Natural killer cell (primary cell): ENCODE results near the gene PPFIBP2. TPM values are rescaled to one million over a fixed set of nuclear protein-coding genes. Genes with fewer than 3 reads are reported as not detected.

Experiments
- ATAC-seq, 3 donors: fragments of 150-1000 bp in 2 of 3; fragments of 200-7000 bp in 1 of 3; cut with Tn5 transposase; 1 replicate in 1 of 3; 2 replicates in 2 of 3; pipeline ENCODE4 v1.10.0; 2021; ENCODE audit warnings: mild to moderate bottlenecking in 2 of 3, moderate library complexity in 2 of 3
- DNase-seq, 2 donors: peaks; one replicate each; pipeline versions ENCODE4 v3.0.0 to v3.0.0-alpha.2; 2013 to 2021; ENCODE audit warnings: mixed read lengths in 1 of 2
- H3K27ac ChIP-seq: one replicate; pipeline ENCODE4 v1.5.1; 2013; ENCODE audit warnings: mild to moderate bottlenecking, low read length
- H3K27me3 ChIP-seq: one replicate; pipeline ENCODE4 v1.6.1; 2013; ENCODE audit warnings: low read length; ENCODE audit not compliant: control insufficient read depth, insufficient read depth
- H3K36me3 ChIP-seq: one replicate; pipeline ENCODE4 v1.6.1; 2013; ENCODE audit warnings: low read length; ENCODE audit not compliant: control insufficient read depth, insufficient read depth
- H3K4me1 ChIP-seq: one replicate; pipeline ENCODE4 v1.6.1; 2013; ENCODE audit warnings: low read length; ENCODE audit not compliant: control insufficient read depth, insufficient read depth
- H3K4me3 ChIP-seq: one replicate; pipeline ENCODE4 v1.5.1; 2013; ENCODE audit warnings: low read length
- H3K9me3 ChIP-seq: one replicate; pipeline ENCODE4 v1.6.1; 2013; ENCODE audit warnings: low read length; ENCODE audit not compliant: control insufficient read depth, insufficient read depth
- H3K27ac Mint-ChIP-seq, 2 donors: one replicate each; pipeline ENCODE4 v1.8.0; 2022; ENCODE audit warnings: mild to moderate bottlenecking in 2 of 2, mixed read lengths in 2 of 2, moderate library complexity in 1 of 2
- H3K27me3 Mint-ChIP-seq, 2 donors: one replicate each; pipeline ENCODE4 v1.8.0; 2022; ENCODE audit warnings: low read depth in 2 of 2, mixed read lengths in 2 of 2
- H3K36me3 Mint-ChIP-seq: one replicate; pipeline ENCODE4 v1.8.0; 2022; ENCODE audit warnings: mixed read lengths
- H3K4me1 Mint-ChIP-seq, 2 donors: one replicate each; pipeline ENCODE4 v1.8.0; 2022; ENCODE audit warnings: mixed read lengths in 2 of 2
- H3K4me3 Mint-ChIP-seq: one replicate; pipeline ENCODE4 v1.8.0; 2022; ENCODE audit warnings: mild to moderate bottlenecking, moderate library complexity, mixed read lengths
- H3K9me3 Mint-ChIP-seq, 2 donors: one replicate each; pipeline ENCODE4 v1.8.0; 2022; ENCODE audit warnings: mixed read lengths in 2 of 2
- CTCF ChIP-seq: fragments of 200-600 bp; IDR thresholded peaks from one replicate; pipeline ENCODE4 v1.8.0; 2022; ENCODE audit warnings: antibody characterized with exemption
- WGBS: methylation state at CpG from one replicate; pipeline ENCODE4 v1.1.7; 2013; ENCODE audit warnings: missing lambda C conversion rate; ENCODE audit not compliant: insufficient coverage; 5-methylcytosine and 5-hydroxymethylcytosine counted together
- intact Hi-C: fragments of 100-400 bp; cut with micrococcal nuclease; formaldehyde crosslinking; loops from one replicate; pipeline ENCODE4 v1.14.2; 2022
- total RNA-seq, 4 donors: library from RNA; stranded (reverse); fragments of 120-200 nt in 1 of 4; gene quantifications; one replicate each; pipeline versions ENCODE4 v1.2.3 to v1.2.4, GENCODE V29; 2013 to 2022

Gene PPFIBP2
- total RNA-seq, 3 donors from 2014 or later (not counting 1 experiment from before 2014, with no cell fraction given): 15.1 to 23.7 (median 23.1) TPM

- H3K36me3 Mint-ChIP-seq: no peaks in the 10 kb centered on the region
- H3K36me3 ChIP-seq: no peaks in the 10 kb centered on the region
- TF ChIP-seq CTCF: peak; percentile 83
- H3K4me3 ChIP-seq: no peak overlapping the region
- intact Hi-C loops: loop anchor here (1.0 kb wide), 2 partner anchors 152 to 567 kb away; partner anchors contain the start of gene PPFIBP2
- peak; percentile 93 to 99 (median 97) for ATAC-seq
- no peaks in the 10 kb centered on the region for H3K9me3 ChIP-seq
- peaks cover 0 to 2% of the 10 kb centered on the region in 2 donors for H3K27me3 Mint-ChIP-seq
- H3K4me1 ChIP-seq: peaks cover 5% of the 10 kb centered on the region
- no peak overlapping the region for H3K27ac ChIP-seq
- peak; percentile 64 to 83 for DNase-seq
- no peak overlapping the region for H3K4me3 Mint-ChIP-seq
- H3K9me3 Mint-ChIP-seq: no peaks in the 10 kb centered on the region
- no peaks in the 10 kb centered on the region for H3K27me3 ChIP-seq
- peaks cover 0 to 7% of the 10 kb centered on the region in 2 donors for H3K4me1 Mint-ChIP-seq
- WGBS: 55% methylated on average over 20 of the region's 20 CpGs
- no peak overlapping the region for H3K27ac Mint-ChIP-seq
Observed at GRCh38 chr11:7665473-7666291, 151.9 kb downstream of the PPFIBP2 start.

GRCh38 chr11:7666292-7666866 is 152.6 kb downstream of the PPFIBP2 start:
- H3K4me3 Mint-ChIP-seq: no peak overlapping the region
- no peaks in the 10 kb centered on the region for H3K9me3 ChIP-seq
- WGBS: 92% methylated on average over 7 of the region's 7 CpGs
- no peak for ATAC-seq
- H3K4me1 Mint-ChIP-seq: peaks cover 0 to 7% of the 10 kb centered on the region in 2 donors
- H3K36me3 ChIP-seq: no peaks in the 10 kb centered on the region
- no peak for TF ChIP-seq CTCF
- no peaks in the 10 kb centered on the region for H3K9me3 Mint-ChIP-seq
- no peak for DNase-seq
- H3K4me1 ChIP-seq: peaks cover 5% of the 10 kb centered on the region
- intact Hi-C loops: no loop called here
- peaks cover 0 to 2% of the 10 kb centered on the region in 2 donors for H3K27me3 Mint-ChIP-seq
- H3K27ac Mint-ChIP-seq: no peak overlapping the region
- no peaks in the 10 kb centered on the region for H3K36me3 Mint-ChIP-seq
- H3K27me3 ChIP-seq: no peaks in the 10 kb centered on the region
- no peak overlapping the region for H3K4me3 ChIP-seq
- H3K27ac ChIP-seq: no peak overlapping the region

- no peaks in the 10 kb centered on the region for H3K36me3 Mint-ChIP-seq
- no peak overlapping the region for H3K4me3 ChIP-seq
- peaks cover 8 to 10% of the 10 kb centered on the region in 2 donors for H3K27me3 Mint-ChIP-seq
- H3K9me3 ChIP-seq: no peaks in the 10 kb centered on the region
- H3K4me1 Mint-ChIP-seq: peaks cover 0 to 7% of the 10 kb centered on the region in 2 donors
- WGBS: 96% methylated on average over 2 of the region's 2 CpGs
- no peaks in the 10 kb centered on the region for H3K9me3 Mint-ChIP-seq
- H3K27ac ChIP-seq: no peak overlapping the region
- DNase-seq (no peak), ATAC-seq (no peak)
- TF ChIP-seq CTCF: no peak
- H3K4me3 Mint-ChIP-seq: no peak overlapping the region
- peaks cover 1% of the 10 kb centered on the region for H3K27me3 ChIP-seq
- no peak overlapping the region for H3K27ac Mint-ChIP-seq
- peaks cover 6% of the 10 kb centered on the region for H3K4me1 ChIP-seq
- H3K36me3 ChIP-seq: no peaks in the 10 kb centered on the region
- intact Hi-C loops: no loop called here
Observed at GRCh38 chr11:7667460-7667859, 153.7 kb downstream of the PPFIBP2 start.
